ENCODE results near the gene OSBPL8. TPM values are rescaled to one million over a fixed set of nuclear protein-coding genes. Genes with fewer than 3 reads are reported as not detected.

OSBPL8 gene
- total RNA-seq, 3 donors from 2014 or later (not counting 1 experiment from before 2014, with no cell fraction given): 133 to 154 (median 138) TPM

GRCh38 chr12:76531056-76531455 is 28.5 kb downstream of the OSBPL8 start:
- H3K27ac Mint-ChIP-seq: peak overlapping the region in 1 of 2 donors; percentile 5
- peaks cover 51 to 54% of the 10 kb centered on the region in 2 donors for H3K4me1 Mint-ChIP-seq
- no peaks in the 10 kb centered on the region for H3K36me3 Mint-ChIP-seq

GRCh38 chr12:76530516-76530915 is 29.1 kb downstream of the OSBPL8 start:
- Mint-ChIP-seq H3K4me3 (no peak overlapping the region), H3K36me3 (no peaks in the 10 kb centered on the region), H3K9me3 (no peaks in the 10 kb centered on the region), H3K27me3 (ENCODE audit: low read depth in 2 of 2) (no peaks in the 10 kb centered on the region), H3K4me1 (peaks cover 51 to 56% of the 10 kb centered on the region in 2 donors), H3K27ac (peak overlapping the region in 1 of 2 donors; percentile 5)
- ATAC-seq: no peak
- TF ChIP-seq CTCF (IDR thresholded peaks at IDR 0.05): no peak
- peaks cover 5% of the 10 kb centered on the region for H3K36me3 ChIP-seq (ENCODE audit: control insufficient read depth, insufficient read depth, low read length)
- intact Hi-C loops (cut with micrococcal nuclease): no loop called here
- no peak for DNase-seq
- no peaks in the 10 kb centered on the region for H3K4me1 ChIP-seq (ENCODE audit: control insufficient read depth, insufficient read depth, low read length)
- no peaks in the 10 kb centered on the region for H3K9me3 ChIP-seq (ENCODE audit: control insufficient read depth, insufficient read depth, low read length)
- no peaks in the 10 kb centered on the region for H3K27me3 ChIP-seq (ENCODE audit: control insufficient read depth, insufficient read depth, low read length)
- H3K4me3 ChIP-seq (ENCODE audit: low read length): no peak overlapping the region
- WGBS (ENCODE audit: insufficient coverage): no CpG with 5 or more reads among the region's 1 CpG
- no peak overlapping the region for H3K27ac ChIP-seq (ENCODE audit: low read length)

More at GRCh38 chr12:76531056-76531455, 28.5 kb downstream of the OSBPL8 start:
- no peak overlapping the region for H3K27ac ChIP-seq (ENCODE audit: low read length)
- ATAC-seq: no peak
- no peaks in the 10 kb centered on the region for H3K4me1 ChIP-seq (ENCODE audit: control insufficient read depth, insufficient read depth, low read length)
- peaks cover 8% of the 10 kb centered on the region for H3K36me3 ChIP-seq (ENCODE audit: control insufficient read depth, insufficient read depth, low read length)
- no peak for TF ChIP-seq CTCF (IDR thresholded peaks at IDR 0.05)
- H3K9me3 ChIP-seq (ENCODE audit: control insufficient read depth, insufficient read depth, low read length): no peaks in the 10 kb centered on the region
- H3K9me3 Mint-ChIP-seq: no peaks in the 10 kb centered on the region
- H3K27me3 ChIP-seq (ENCODE audit: control insufficient read depth, insufficient read depth, low read length): no peaks in the 10 kb centered on the region
- no peaks in the 10 kb centered on the region for H3K27me3 Mint-ChIP-seq (ENCODE audit: low read depth in 2 of 2)
- no peak for DNase-seq
- no peak overlapping the region for H3K4me3 Mint-ChIP-seq
- intact Hi-C loops (cut with micrococcal nuclease): no loop called here
- H3K4me3 ChIP-seq (ENCODE audit: low read length): no peak overlapping the region

GRCh38 chr12:76529226-76529918 is 30.2 kb downstream of the OSBPL8 start:
- Mint-ChIP-seq H3K36me3 (no peaks in the 10 kb centered on the region), H3K4me3 (no peak overlapping the region), H3K4me1 (peaks cover 49 to 60% of the 10 kb centered on the region in 2 donors), H3K27me3 (ENCODE audit: low read depth in 2 of 2) (no peaks in the 10 kb centered on the region), H3K9me3 (no peaks in the 10 kb centered on the region), H3K27ac (peak overlapping the region in 1 of 2 donors; percentile 8)
- ATAC-seq: no peak
- WGBS (ENCODE audit: insufficient coverage): 93% methylated on average over 4 of the region's 4 CpGs
- intact Hi-C loops (cut with micrococcal nuclease): no loop called here
- DNase-seq: no peak
- Histone ChIP-seq H3K4me1 (ENCODE audit: control insufficient read depth, insufficient read depth, low read length) (no peaks in the 10 kb centered on the region), H3K4me3 (ENCODE audit: low read length) (no peak overlapping the region), H3K27ac (ENCODE audit: low read length) (no peak overlapping the region), H3K9me3 (ENCODE audit: control insufficient read depth, insufficient read depth, low read length) (no peaks in the 10 kb centered on the region), H3K27me3 (ENCODE audit: control insufficient read depth, insufficient read depth, low read length) (no peaks in the 10 kb centered on the region), H3K36me3 (ENCODE audit: control insufficient read depth, insufficient read depth, low read length) (peaks cover 5% of the 10 kb centered on the region)
- no peak for TF ChIP-seq CTCF (IDR thresholded peaks at IDR 0.05)

GRCh38 chr12:76523408-76523807 is 36.2 kb downstream of the OSBPL8 start:
- Histone ChIP-seq H3K36me3 (ENCODE audit: control insufficient read depth, insufficient read depth, low read length) (peaks cover 3% of the 10 kb centered on the region), H3K4me3 (ENCODE audit: low read length) (no peak overlapping the region), H3K27ac (ENCODE audit: low read length) (no peak overlapping the region), H3K4me1 (ENCODE audit: control insufficient read depth, insufficient read depth, low read length) (peaks cover 13% of the 10 kb centered on the region), H3K9me3 (ENCODE audit: control insufficient read depth, insufficient read depth, low read length) (peaks cover 4% of the 10 kb centered on the region), H3K27me3 (ENCODE audit: control insufficient read depth, insufficient read depth, low read length) (no peaks in the 10 kb centered on the region)
- no peak for TF ChIP-seq CTCF (IDR thresholded peaks at IDR 0.05)
- H3K9me3 Mint-ChIP-seq: no peaks in the 10 kb centered on the region
- no peak for ATAC-seq
- peaks cover 62 to 64% of the 10 kb centered on the region in 2 donors for H3K4me1 Mint-ChIP-seq
- DNase-seq: no peak
- H3K4me3 Mint-ChIP-seq: no peak overlapping the region
- no peaks in the 10 kb centered on the region for H3K27me3 Mint-ChIP-seq (ENCODE audit: low read depth in 2 of 2)
- peak overlapping the region in 1 of 2 donors; percentile 4 for H3K27ac Mint-ChIP-seq
- intact Hi-C loops (cut with micrococcal nuclease): no loop called here
- H3K36me3 Mint-ChIP-seq: no peaks in the 10 kb centered on the region

Measured in natural killer cell (primary cell).